Measurements from ENCODE around the gene ADGRF1.
A peak's percentile ranks its signal among the peaks of the same experiment; 100 is the strongest.
"Not testable (repeated sequence)": the region's sequence is repeated elsewhere in the genome, so short reads cannot be mapped to it uniquely, and the experiment has no call there.

The ADGRF1 gene

GRCh38 chr6:47022191-47022590 is 19.9 kb downstream of the ADGRF1 start:
- DNase-seq (ENCODE audit: low spot score) = no peak

- no peak for DNase-seq (ENCODE audit: low spot score)
Observed at GRCh38 chr6:47019941-47020340, 22.2 kb downstream of the ADGRF1 start.

GRCh38 chr6:47016909-47017308 is 25.2 kb downstream of the ADGRF1 start:
- no peak for DNase-seq (ENCODE audit: low spot score)

- no peak for DNase-seq (ENCODE audit: low spot score)
Observed at GRCh38 chr6:47016261-47016660, 25.9 kb downstream of the ADGRF1 start.

- DNase-seq (ENCODE audit: low spot score) = no peak
Observed at GRCh38 chr6:47014401-47014800, 27.7 kb downstream of the ADGRF1 start.

GRCh38 chr6:47009583-47009982 is 32.5 kb downstream of the ADGRF1 start:
- no peak for DNase-seq (ENCODE audit: low spot score)

GRCh38 chr6:47008397-47008763 is 33.8 kb downstream of the ADGRF1 start:
- DNase-seq (ENCODE audit: low spot score) = no peak

- DNase-seq (ENCODE audit: low spot score) = no peak
Observed at GRCh38 chr6:47007657-47008396, 34.3 kb downstream of the ADGRF1 start.

GRCh38 chr6:47005486-47005885 is 36.6 kb downstream of the ADGRF1 start:
- no peak for DNase-seq (ENCODE audit: low spot score)

- no peak for DNase-seq (ENCODE audit: low spot score)
Observed at GRCh38 chr6:47004463-47004862, 37.7 kb downstream of the ADGRF1 start.

GRCh38 chr6:47000842-47001241 is 41.3 kb downstream of the ADGRF1 start:
- no peak for DNase-seq (ENCODE audit: low spot score)

- no peak for DNase-seq (ENCODE audit: low spot score)
Observed at GRCh38 chr6:46998436-46999017, 43.6 kb downstream of the ADGRF1 start.

GRCh38 chr6:46997646-46998045 is 44.5 kb downstream of the ADGRF1 start:
- DNase-seq (ENCODE audit: low spot score) = no peak

- DNase-seq (ENCODE audit: low spot score) = no peak
Observed at GRCh38 chr6:46996860-46997641, 45.1 kb downstream of the ADGRF1 start.

- DNase-seq (ENCODE audit: low spot score) = no peak
Observed at GRCh38 chr6:46994933-46995332, 47.2 kb downstream of the ADGRF1 start.

- DNase-seq (ENCODE audit: low spot score) = no peak
Observed at GRCh38 chr6:46993846-46994245, 48.3 kb downstream of the ADGRF1 start.

- not testable (repeated sequence) for DNase-seq (ENCODE audit: low spot score)
Observed at GRCh38 chr6:46992391-46992790, 49.7 kb downstream of the ADGRF1 start.

GRCh38 chr6:46990818-46991510 is 51.2 kb downstream of the ADGRF1 start:
- DNase-seq (ENCODE audit: low spot score) = peak; percentile 59

- peak; percentile 56 for DNase-seq (ENCODE audit: low spot score)
Observed at GRCh38 chr6:46990031-46990644, 52.0 kb downstream of the ADGRF1 start.

- no peak for DNase-seq (ENCODE audit: low spot score)
Observed at GRCh38 chr6:46989398-46989797, 52.7 kb downstream of the ADGRF1 start.

- DNase-seq (ENCODE audit: low spot score) = no peak
Observed at GRCh38 chr6:46985943-46986342, 56.2 kb downstream of the ADGRF1 start.

GRCh38 chr6:46983007-46983411 is 59.1 kb downstream of the ADGRF1 start:
- DNase-seq (ENCODE audit: low spot score) = no peak
